Mesenchymal stem cell (in vitro differentiated cells and primary cell): ENCODE data around the gene C6orf136.
A peak's percentile ranks its signal among the peaks of the same experiment; 100 is the strongest.

Experiments used
- DNase-seq: peaks from one replicate; pipeline ENCODE4 v3.0.0-alpha.2; 2013
- H2AFZ ChIP-seq: one replicate; pipeline ENCODE4 v1.6.1; 2013; ENCODE audit warnings: low read depth, mild to moderate bottlenecking, control low read depth, inconsistent platforms, low read length, moderate library complexity
- H2AK5ac ChIP-seq: 2 replicates; pipeline ENCODE4 v1.6.1; 2013; ENCODE audit warnings: low read length, moderate library complexity, mild to moderate bottlenecking, inconsistent platforms; ENCODE audit not compliant: severe bottlenecking
- H2BK120ac ChIP-seq: one replicate; pipeline ENCODE4 v1.6.1; 2013; ENCODE audit warnings: low read depth, mild to moderate bottlenecking, inconsistent platforms, low read length, moderate library complexity
- H2BK12ac ChIP-seq, 2 experiments: one replicate each; pipeline ENCODE4 v1.6.1; 2013; ENCODE audit warnings: inconsistent platforms in 2 of 2, low read length in 2 of 2, mild to moderate bottlenecking in 2 of 2, moderate library complexity in 2 of 2, control low read depth in 1 of 2
- H2BK15ac ChIP-seq: one replicate; pipeline ENCODE4 v1.6.1; 2013; ENCODE audit warnings: mild to moderate bottlenecking, low read depth, inconsistent platforms; ENCODE audit not compliant: poor library complexity, severe bottlenecking
- H2BK5ac ChIP-seq: 2 replicates; pipeline ENCODE4 v1.6.1; 2013; ENCODE audit warnings: low read depth, mild to moderate bottlenecking, low read length, control low read depth, inconsistent platforms; ENCODE audit not compliant: poor library complexity, severe bottlenecking
- H3K14ac ChIP-seq, 2 experiments: one replicate each; pipeline ENCODE4 v1.6.1; 2013; ENCODE audit warnings: inconsistent platforms in 2 of 2, low read length in 2 of 2, control low read depth in 1 of 2, mild to moderate bottlenecking in 1 of 2, moderate library complexity in 1 of 2
- H3K18ac ChIP-seq, 2 experiments: one replicate each; pipeline ENCODE4 v1.6.1; 2013; ENCODE audit warnings: inconsistent platforms in 2 of 2, low read length in 2 of 2, control low read depth in 1 of 2, low read depth in 1 of 2, mild to moderate bottlenecking in 1 of 2
- H3K23ac ChIP-seq, 2 experiments: one replicate each; pipeline ENCODE4 v1.6.1; 2013; ENCODE audit warnings: inconsistent platforms in 2 of 2, low read length in 2 of 2, mild to moderate bottlenecking in 2 of 2, moderate library complexity in 2 of 2, control low read depth in 1 of 2
- H3K27ac ChIP-seq: 2 replicates; pipeline ENCODE4 v1.5.1; 2013; ENCODE audit warnings: mild to moderate bottlenecking, moderate library complexity, low read length, control low read depth, inconsistent platforms; ENCODE audit not compliant: poor library complexity, severe bottlenecking
- H3K27me3 ChIP-seq, 2 experiments: 2 replicates each; pipeline versions ENCODE4 v1.6.1 to v1.7.0; 2013; ENCODE audit warnings: low read length in 2 of 2, mild to moderate bottlenecking in 2 of 2, moderate library complexity in 2 of 2, control low read depth in 1 of 2, inconsistent platforms in 1 of 2; ENCODE audit not compliant: control insufficient read depth in 1 of 2, insufficient read depth in 1 of 2
- H3K36me3 ChIP-seq, 2 experiments: 2 replicates each; pipeline versions ENCODE4 v1.6.1 to v1.7.0; 2013; ENCODE audit warnings: low read length in 2 of 2, control low read depth in 1 of 2, inconsistent platforms in 1 of 2, low read depth in 1 of 2, mild to moderate bottlenecking in 1 of 2; ENCODE audit not compliant: insufficient read depth in 2 of 2, control insufficient read depth in 1 of 2
- H3K4ac ChIP-seq, 2 experiments: one replicate each; pipeline ENCODE4 v1.6.1; 2013; ENCODE audit warnings: inconsistent platforms in 2 of 2, low read length in 2 of 2, mild to moderate bottlenecking in 2 of 2, moderate library complexity in 2 of 2, control low read depth in 1 of 2, low read depth in 1 of 2
- H3K4me1 ChIP-seq: 2 replicates; pipeline ENCODE4 v1.6.1; 2013; ENCODE audit warnings: low read depth, low read length, control low read depth; ENCODE audit not compliant: control insufficient read depth, insufficient read depth
- H3K4me2 ChIP-seq: 2 replicates; pipeline ENCODE4 v1.6.1; 2013; ENCODE audit warnings: low read length, mild to moderate bottlenecking, inconsistent platforms; ENCODE audit not compliant: poor library complexity, severe bottlenecking
- H3K4me3 ChIP-seq, 2 experiments: 2 replicates each; pipeline versions ENCODE4 v1.5.1 to v1.7.0; 2013; ENCODE audit warnings: low read length in 2 of 2, mild to moderate bottlenecking in 2 of 2, control low read depth in 1 of 2, low read depth in 1 of 2; ENCODE audit not compliant: insufficient read depth in 1 of 2
- H3K79me1 ChIP-seq: replicated peaks from 2 replicates; pipeline ENCODE4 v1.6.1; 2013; ENCODE audit warnings: mild to moderate bottlenecking, control low read depth, low read length, inconsistent platforms; ENCODE audit not compliant: poor library complexity, severe bottlenecking
- H3K9ac ChIP-seq: 2 replicates; pipeline ENCODE4 v1.7.0; 2013; ENCODE audit warnings: mild to moderate bottlenecking, low read length, moderate library complexity
- H3K9me3 ChIP-seq: 2 replicates; pipeline ENCODE4 v1.7.0; 2013; ENCODE audit warnings: mild to moderate bottlenecking, low read length; ENCODE audit not compliant: control insufficient read depth
- H4K8ac ChIP-seq: one replicate; pipeline ENCODE4 v1.6.1; 2013; ENCODE audit warnings: inconsistent platforms, mild to moderate bottlenecking, low read length, moderate library complexity
- H4K91ac ChIP-seq: one replicate; pipeline ENCODE4 v1.6.1; 2013; ENCODE audit warnings: mild to moderate bottlenecking, low read length, inconsistent platforms
- WGBS: methylation state at CpG from one replicate; pipeline ENCODE4 v1.1.7; 2013; ENCODE audit warnings: mixed read lengths; 5-methylcytosine and 5-hydroxymethylcytosine counted together

Gene C6orf136

GRCh38 chr6:30687659-30688431 lies 40.9 kb downstream of the C6orf136 start:
- peak overlapping the region in 1 of 2 experiments; percentile 97 for H3K14ac ChIP-seq
- H4K91ac ChIP-seq: peak overlapping the region; percentile 90
- peaks cover 27% of the 10 kb centered on the region for H3K4me1 ChIP-seq
- DNase-seq: peak; percentile 59
- no peak overlapping the region for H2AFZ ChIP-seq
- H4K8ac ChIP-seq: peak overlapping the region; percentile 2
- H3K18ac ChIP-seq: peak overlapping the region; percentile 96 to 98
- peak overlapping the region in 1 of 2 experiments; percentile 70 for H2BK12ac ChIP-seq
- peak overlapping the region; percentile 99 for H3K27ac ChIP-seq
- H3K23ac ChIP-seq: no peak overlapping the region
- H2AK5ac ChIP-seq: peak overlapping the region; percentile 4
- H3K27me3 ChIP-seq: no peaks in the 10 kb centered on the region
- H3K9ac ChIP-seq: peak overlapping the region; percentile 95
- H3K4me3 ChIP-seq: peak overlapping the region; percentile 83 to 93
- peaks cover 2% of the 10 kb centered on the region for H3K79me1 ChIP-seq
- H3K9me3 ChIP-seq: no peaks in the 10 kb centered on the region
- peak overlapping the region; percentile 90 for H2BK5ac ChIP-seq
- H2BK120ac ChIP-seq: peak overlapping the region; percentile 97
- peak overlapping the region; percentile 80 for H3K4me2 ChIP-seq
- H2BK15ac ChIP-seq: peak overlapping the region; percentile 97
- peaks cover 15 to 24% of the 10 kb centered on the region in 2 experiments for H3K36me3 ChIP-seq
- 15% methylated on average over 19 of the region's 22 CpGs for WGBS
- H3K4ac ChIP-seq: peak overlapping the region; percentile 72 to 82

- Histone ChIP-seq H2BK120ac (peak overlapping the region; percentile 24), H3K4ac (peak overlapping the region; percentile 37 to 82), H3K18ac (peak overlapping the region; percentile 54 to 96), H3K14ac (peak overlapping the region in 1 of 2 experiments; percentile 78), H3K23ac (no peak overlapping the region), H3K9ac (peak overlapping the region; percentile 95), H4K8ac (no peak overlapping the region), H4K91ac (no peak overlapping the region), H3K27me3 (no peaks in the 10 kb centered on the region), H2BK15ac (no peak overlapping the region), H3K9me3 (no peaks in the 10 kb centered on the region), H3K4me3 (peak overlapping the region in 1 of 2 experiments; percentile 93), H3K4me1 (peaks cover 27% of the 10 kb centered on the region), H2BK5ac (no peak overlapping the region), H2BK12ac (peak overlapping the region in 1 of 2 experiments; percentile 75), H3K36me3 (peaks cover 8 to 19% of the 10 kb centered on the region in 2 experiments), H3K27ac (no peak overlapping the region), H2AK5ac (peak overlapping the region; percentile 4), H3K79me1 (peaks cover 2% of the 10 kb centered on the region), H2AFZ (no peak overlapping the region), H3K4me2 (peak overlapping the region; percentile 80)
- WGBS: 88% methylated on average over 6 of the region's 9 CpGs
- DNase-seq: no peak
Observed at GRCh38 chr6:30688569-30688968, 41.6 kb downstream of the C6orf136 start.

DNA sequence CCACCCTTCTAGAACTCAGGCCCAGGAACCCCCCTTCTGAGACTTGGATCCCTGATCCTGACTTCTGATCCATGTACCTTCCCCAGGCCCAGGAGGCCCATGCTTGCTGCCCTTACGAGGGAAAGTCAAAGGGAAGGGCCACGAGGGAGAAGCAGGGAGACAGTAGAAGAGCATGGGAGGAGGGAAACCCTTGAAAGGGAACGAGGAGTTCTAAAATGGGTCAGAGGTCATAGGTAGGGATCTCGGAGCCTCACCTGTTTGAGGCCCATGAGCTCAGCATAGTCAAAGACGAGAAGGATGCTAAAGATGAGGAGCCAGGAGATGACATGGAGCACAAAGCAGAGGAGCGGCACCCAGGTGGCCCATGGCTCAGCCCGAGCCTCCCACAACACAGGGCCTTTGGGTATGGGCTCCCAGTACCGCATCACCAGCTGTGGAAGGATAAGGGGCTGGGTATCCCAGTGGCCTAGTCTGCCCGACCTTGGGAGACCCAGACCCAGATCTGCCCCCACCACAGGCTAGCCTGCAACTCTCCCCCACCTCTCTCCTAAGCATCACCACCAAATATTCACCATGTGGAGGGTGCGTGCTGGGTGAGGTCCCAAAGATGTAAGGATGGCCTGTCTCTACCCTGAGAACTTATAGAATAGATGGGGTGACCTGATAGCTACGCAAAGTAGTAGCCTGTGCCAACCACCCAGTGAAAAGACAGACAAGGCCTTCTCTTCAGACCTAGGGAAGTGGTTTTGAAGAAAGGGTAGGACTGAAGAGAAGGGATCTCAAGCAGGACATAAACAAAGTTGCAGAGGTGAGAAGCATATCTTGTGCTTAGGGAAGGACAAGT lies 42.3 kb downstream of the C6orf136 start:
- Histone ChIP-seq H3K4me3 (peak overlapping the region in 1 of 2 experiments; percentile 93), H2AK5ac (peak overlapping the region; percentile 31), H3K79me1 (peaks cover 2% of the 10 kb centered on the region), H2AFZ (no peak overlapping the region), H3K27me3 (no peaks in the 10 kb centered on the region), H4K8ac (no peak overlapping the region), H2BK5ac (no peak overlapping the region), H3K18ac (peak overlapping the region in 1 of 2 experiments; percentile 35), H2BK120ac (peak overlapping the region; percentile 24), H3K14ac (no peak overlapping the region), H3K4me1 (peaks cover 27% of the 10 kb centered on the region), H3K4me2 (no peak overlapping the region), H2BK15ac (no peak overlapping the region), H3K9ac (peak overlapping the region; percentile 95), H4K91ac (no peak overlapping the region), H3K23ac (peak overlapping the region in 1 of 2 experiments; percentile 25), H2BK12ac (peak overlapping the region in 1 of 2 experiments; percentile 73), H3K27ac (no peak overlapping the region), H3K4ac (peak overlapping the region in 1 of 2 experiments; percentile 27), H3K9me3 (no peaks in the 10 kb centered on the region), H3K36me3 (peaks cover 7 to 13% of the 10 kb centered on the region in 2 experiments)
- DNase-seq: no peak
- 99% methylated on average over 9 of the region's 11 CpGs for WGBS
